CD4-positive, alpha-beta T cell treated with Interleukin-12 subunit alpha and Interleukin-12 subunit beta, for 1 hour (primary cell): ENCODE results near the gene UNC79.

Source experiments
- DNase-seq: peaks from one replicate; pipeline ENCODE4 v3.0.0-alpha.2; 2020

The UNC79 gene

DNA sequence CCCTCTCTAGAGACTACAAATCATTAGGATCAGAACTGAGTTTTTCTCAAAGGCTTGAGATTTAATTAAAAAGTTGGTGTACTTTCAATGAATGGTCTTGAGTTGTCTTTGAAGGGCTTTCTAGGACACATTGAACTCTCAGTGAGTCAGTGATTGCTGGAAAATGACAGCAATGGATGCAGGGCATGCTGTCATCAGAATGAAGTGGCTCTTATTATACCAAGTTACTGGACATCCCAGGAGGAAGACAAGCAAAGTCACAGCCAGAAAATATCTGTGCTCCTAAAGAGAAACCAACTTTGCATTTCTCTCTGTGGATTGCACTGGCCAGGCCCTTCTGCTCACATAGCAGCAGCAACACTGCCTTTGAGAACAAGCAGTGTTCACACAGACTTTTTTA is 244.9 kb downstream of the UNC79 start:
- DNase-seq: no peak

DNA sequence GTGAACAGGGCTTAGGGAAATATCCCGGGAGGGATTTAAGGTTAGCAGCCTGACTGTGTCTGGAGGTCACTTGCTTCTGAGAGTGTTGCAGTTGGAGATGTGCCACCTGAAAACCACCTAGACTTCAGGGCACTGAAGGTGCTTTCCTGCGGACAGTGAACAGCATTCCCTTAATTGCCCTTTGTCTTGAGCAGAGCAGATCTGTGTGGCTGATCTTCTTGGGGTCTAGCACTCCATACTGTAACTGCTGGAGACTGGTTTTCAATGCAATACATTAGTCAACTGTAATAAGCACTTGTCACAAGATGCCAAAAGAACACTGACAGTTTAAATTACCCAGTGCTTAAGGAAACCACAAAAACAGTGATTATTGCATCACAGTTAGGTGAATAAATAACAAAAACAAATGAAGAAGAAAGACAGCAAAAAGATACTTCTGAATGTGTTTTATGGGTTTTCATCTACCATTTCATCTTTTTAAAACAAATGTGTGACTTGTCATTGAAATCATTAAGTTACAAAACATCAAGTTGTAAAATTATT is 245.7 kb downstream of the UNC79 start:
- no peak for DNase-seq

- no peak for DNase-seq
Observed at GRCh38 chr14:93682459-93682858, 251.7 kb downstream of the UNC79 start.

DNA sequence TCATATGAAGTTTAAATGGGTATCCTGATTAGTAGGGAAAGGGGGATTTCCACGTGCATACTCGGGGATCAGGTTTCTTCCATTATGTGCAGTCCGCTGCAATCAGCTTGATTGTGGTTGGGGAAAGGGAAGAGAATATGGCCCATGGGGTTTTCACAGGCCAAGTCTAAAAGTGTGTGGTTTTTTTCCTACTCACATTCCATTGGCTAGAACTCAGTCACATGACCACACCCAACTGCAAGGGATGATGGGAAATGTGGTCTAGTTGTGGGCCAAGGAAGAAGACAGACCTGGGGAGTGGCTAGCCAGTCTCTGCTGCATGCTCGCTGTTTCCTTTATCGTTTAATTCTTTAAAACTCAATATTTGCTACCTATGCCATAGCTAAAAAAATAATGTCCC is 252.5 kb downstream of the UNC79 start:
- DNase-seq: no peak

DNA sequence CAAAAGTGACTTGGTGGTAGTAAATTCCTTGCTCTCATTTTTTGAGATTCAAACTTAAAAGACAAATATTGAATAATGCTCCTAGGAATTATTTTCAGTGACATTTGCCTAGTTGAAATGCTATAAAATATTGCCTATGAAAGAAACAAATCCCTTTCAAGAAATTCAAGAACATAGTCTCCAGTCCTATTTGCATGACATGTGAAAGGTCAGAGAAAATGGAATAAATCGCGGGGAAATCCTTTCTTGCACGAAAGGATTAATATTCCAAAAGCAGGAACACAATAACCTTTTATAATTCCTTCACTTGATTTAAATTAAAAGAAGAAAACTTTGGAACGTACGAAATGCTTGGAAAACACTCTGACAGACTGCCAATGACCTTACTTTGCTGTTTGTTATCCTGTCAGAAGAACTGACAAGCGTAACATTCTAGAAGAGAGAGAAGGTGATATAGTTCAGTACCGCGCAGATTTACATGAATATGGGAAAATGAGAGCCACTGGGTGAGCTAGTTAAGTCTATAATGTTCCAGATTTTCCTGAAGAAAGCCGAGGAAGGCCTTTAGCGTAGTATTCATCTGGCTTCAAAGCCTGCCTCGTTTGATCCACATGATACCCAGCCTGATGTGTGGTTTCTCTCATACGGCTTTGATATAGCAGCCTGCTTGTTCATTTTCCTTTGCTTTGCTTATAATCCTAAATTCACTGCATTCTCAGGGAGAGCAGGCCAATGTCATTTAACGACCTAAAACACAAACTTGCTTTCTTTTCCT is 254.6 kb downstream of the UNC79 start:
- DNase-seq: no peak

- DNase-seq: no peak
Observed at GRCh38 chr14:93686268-93686667, 255.5 kb downstream of the UNC79 start.

DNA sequence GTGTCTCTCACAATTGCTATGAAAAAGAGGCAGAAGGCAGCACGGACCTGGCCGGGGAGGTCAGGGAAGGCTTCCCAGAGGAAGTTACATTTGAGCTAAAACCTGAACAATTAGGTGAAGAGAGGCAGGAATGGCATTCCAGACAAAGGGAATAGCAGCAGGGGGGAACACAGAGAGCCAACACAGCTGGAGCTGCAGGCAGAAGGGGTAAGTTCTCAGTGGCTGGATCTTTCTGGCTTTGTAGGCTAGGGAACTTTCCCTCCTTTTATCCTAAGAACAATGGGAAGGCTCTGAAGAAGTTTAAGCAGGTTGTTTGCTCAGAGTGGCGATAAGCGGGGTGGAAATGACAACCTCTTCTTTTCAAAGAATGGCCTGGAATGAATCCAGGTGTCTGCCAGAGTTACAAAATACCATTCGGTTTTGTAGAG is 257.5 kb downstream of the UNC79 start:
- DNase-seq: no peak

- DNase-seq: no peak
Observed at GRCh38 chr14:93688820-93689219, 258.1 kb downstream of the UNC79 start.

GRCh38 chr14:93690146-93690545 is 259.4 kb downstream of the UNC79 start:
- no peak for DNase-seq

- no peak for DNase-seq
Observed at GRCh38 chr14:93691042-93691780, 260.5 kb downstream of the UNC79 start.

- no peak for DNase-seq
Observed at GRCh38 chr14:93693914-93694313, 263.2 kb downstream of the UNC79 start.

DNA sequence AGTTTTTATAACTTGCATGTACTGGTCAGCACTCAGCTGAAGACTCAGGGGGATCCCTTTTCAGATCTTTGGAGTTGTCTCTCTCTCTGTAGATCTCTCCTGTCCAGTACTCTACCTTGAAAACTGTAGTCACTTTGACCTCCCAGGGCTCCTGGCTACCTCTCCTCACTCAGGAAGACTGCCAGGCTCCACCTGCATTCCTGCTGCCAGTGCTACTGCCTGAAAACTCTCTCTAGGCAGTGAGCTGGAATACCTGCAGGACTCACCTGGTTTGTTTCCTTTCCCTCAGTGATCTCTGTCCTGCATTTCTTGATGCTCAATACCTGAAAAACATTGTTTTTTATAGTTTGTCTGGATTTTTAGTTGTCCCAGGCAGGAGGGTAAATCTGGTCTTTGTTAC is 270.2 kb downstream of the UNC79 start:
- no peak for DNase-seq

GRCh38 chr14:93701562-93701961 is 270.8 kb downstream of the UNC79 start:
- DNase-seq: no peak

GRCh38 chr14:93702946-93703345 is 272.2 kb downstream of the UNC79 start:
- no peak for DNase-seq

- no peak for DNase-seq
Observed at GRCh38 chr14:93703941-93704340, 273.2 kb downstream of the UNC79 start.

DNA sequence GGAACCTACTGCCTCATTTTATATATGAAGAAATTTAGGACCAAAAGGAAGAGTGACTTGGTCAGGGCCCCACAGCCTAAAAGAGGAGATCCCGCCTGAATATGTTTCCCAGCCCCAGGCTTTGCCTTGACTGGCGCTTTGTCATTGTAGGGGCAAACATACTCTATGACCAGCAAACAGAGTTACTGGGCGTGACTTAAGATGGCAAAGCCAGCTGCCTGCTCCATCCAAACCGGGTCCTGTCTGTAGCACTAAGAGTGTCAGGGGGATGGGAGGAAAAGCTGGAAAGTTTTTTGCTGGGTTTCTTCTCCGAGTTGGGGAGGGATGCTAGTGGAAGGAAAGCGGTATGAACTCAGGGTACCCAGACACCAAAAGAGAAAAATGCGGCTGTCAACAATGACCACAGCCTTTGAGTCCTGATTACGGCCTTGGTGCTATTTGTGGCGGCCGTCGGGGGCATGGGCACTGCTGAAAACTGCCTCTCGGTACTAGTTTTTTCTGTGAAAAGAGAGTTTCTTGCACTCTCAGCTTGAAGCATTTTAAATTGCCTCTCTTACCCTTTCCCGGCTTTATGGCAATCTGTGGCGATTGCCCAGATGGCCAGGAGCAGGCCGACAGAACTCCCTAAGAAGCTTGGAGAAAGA is 274.9 kb downstream of the UNC79 start:
- no peak for DNase-seq

- DNase-seq: no peak
Observed at GRCh38 chr14:93706360-93706955, 275.7 kb downstream of the UNC79 start.

GRCh38 chr14:93707475-93707874 is 276.7 kb downstream of the UNC79 start:
- DNase-seq: no peak

DNA sequence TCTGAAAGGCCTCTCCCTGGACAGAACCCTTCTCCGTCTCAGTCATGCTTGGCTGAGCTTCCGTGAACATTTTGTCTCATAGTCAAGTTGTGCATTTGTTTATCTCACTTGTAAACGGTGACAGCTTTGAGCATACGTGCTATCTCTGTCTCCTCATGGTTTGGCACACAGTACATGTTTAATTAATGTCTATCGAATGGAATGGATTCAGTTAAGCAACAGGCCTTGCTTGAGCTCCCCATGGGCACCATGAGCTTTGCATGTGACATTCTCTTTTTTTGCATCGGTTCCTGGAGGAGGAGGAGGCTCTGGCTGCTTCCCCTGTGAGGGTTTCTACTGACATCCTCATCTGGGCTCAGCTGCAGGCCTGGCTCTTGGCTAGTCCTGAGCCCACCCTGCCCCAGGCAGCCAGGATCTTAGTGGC is 277.6 kb downstream of the UNC79 start:
- DNase-seq: no peak

GRCh38 chr14:93708800-93709199 is 278.1 kb downstream of the UNC79 start:
- no peak for DNase-seq

GRCh38 chr14:93709249-93709648 is 278.5 kb downstream of the UNC79 start:
- no peak for DNase-seq

DNA sequence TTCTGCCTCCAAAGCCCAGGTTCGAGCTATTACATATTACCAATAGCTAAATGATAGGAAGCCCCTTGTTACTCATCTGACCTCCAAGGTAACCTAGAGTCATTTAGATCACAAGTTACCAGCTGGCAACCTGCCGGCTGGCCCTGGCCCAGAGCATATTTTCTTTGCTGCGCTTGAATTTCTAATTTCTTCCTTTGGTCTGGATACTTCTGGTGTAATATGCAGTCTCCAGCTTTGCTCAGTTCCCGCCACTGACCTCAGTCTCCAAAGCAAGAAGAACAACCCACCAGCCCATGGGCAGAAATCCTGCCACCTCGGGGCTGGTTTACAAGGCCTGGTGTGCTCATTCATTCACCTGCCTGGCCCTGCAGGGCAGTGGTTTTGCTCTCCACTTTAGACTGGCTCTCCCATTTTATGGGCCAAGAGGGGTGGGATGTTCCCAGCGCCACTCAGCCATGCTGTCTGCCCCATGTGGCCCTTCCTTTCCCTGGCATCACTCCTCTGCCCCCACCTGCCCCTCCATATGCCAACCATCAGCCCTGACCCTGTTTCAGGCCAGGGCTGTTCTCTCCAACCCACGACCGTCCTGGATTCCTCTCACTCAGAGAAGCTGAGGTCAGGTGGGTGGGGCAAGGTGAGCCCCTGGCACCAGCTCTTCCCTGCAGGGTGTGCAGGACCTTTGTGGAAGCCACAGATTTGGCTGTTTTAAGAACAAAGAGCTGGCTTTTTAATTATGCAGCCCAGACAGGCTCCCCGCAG is 281.5 kb downstream of the UNC79 start:
- DNase-seq: no peak
